ENCODE measurements around the gene HOOK2.

- TF ChIP-seq POLR2A (IDR thresholded peaks at IDR 0.05; ENCODE audit: low read length) (no peak), GATA1 (IDR thresholded peaks at IDR 0.05; ENCODE audit: low read depth, low read length) (no peak)
Observed at GRCh38 chr19:12720851-12721655, 54.3 kb downstream of the HOOK2 start.
